Liver (tissue), 9 donors: ENCODE results near the gene TCERG1L. TPM values are rescaled to one million over a fixed set of nuclear protein-coding genes. Genes with fewer than 3 reads are reported as not detected.

Source experiments
- DNase-seq: peaks from one replicate; pipeline ENCODE4 v3.0.0-alpha.2; 2017; ENCODE audit warnings: low spot score
- H3K27ac ChIP-seq, 2 donors: one replicate each; pipeline ENCODE4 v1.7.0; 2013; ENCODE audit warnings: inconsistent platforms in 2 of 2, low read length in 2 of 2, control low read depth in 1 of 2, low read depth in 1 of 2, mild to moderate bottlenecking in 1 of 2
- H3K27me3 ChIP-seq, 4 donors: one replicate each; pipeline versions ENCODE4 v1.6.1 to v1.7.0; 2013; ENCODE audit warnings: low read length in 3 of 4, inconsistent platforms in 1 of 4, mild to moderate bottlenecking in 1 of 4, moderate library complexity in 1 of 4; ENCODE audit not compliant: control insufficient read depth in 4 of 4, insufficient read depth in 4 of 4
- H3K36me3 ChIP-seq, 4 donors: one replicate each; pipeline versions ENCODE4 v1.6.1 to v1.7.0; 2013; ENCODE audit warnings: low read length in 3 of 4, mild to moderate bottlenecking in 3 of 4, low read depth in 1 of 4, moderate library complexity in 1 of 4; ENCODE audit not compliant: control insufficient read depth in 4 of 4, insufficient read depth in 3 of 4
- H3K4me1 ChIP-seq, 4 donors: one replicate each; pipeline versions ENCODE4 v1.6.1 to v1.7.0; 2013; ENCODE audit warnings: low read length in 3 of 4, mild to moderate bottlenecking in 3 of 4, moderate library complexity in 1 of 4; ENCODE audit not compliant: control insufficient read depth in 4 of 4, insufficient read depth in 4 of 4
- H3K4me3 ChIP-seq, 3 donors: one replicate each; pipeline versions ENCODE4 v1.6.1 to v1.7.0; 2013; ENCODE audit warnings: low read length in 3 of 3, control low read depth in 1 of 3, low read depth in 1 of 3, mild to moderate bottlenecking in 1 of 3
- H3K9ac ChIP-seq, 2 donors: one replicate each; pipeline ENCODE4 v1.7.0; 2013; ENCODE audit warnings: low read length in 2 of 2, mild to moderate bottlenecking in 2 of 2, moderate library complexity in 2 of 2, control low read depth in 1 of 2, low read depth in 1 of 2
- H3K9me3 ChIP-seq, 4 donors: one replicate each; pipeline versions ENCODE4 v1.6.1 to v1.7.0; 2013; ENCODE audit warnings: low read length in 3 of 4; ENCODE audit not compliant: control insufficient read depth in 4 of 4
- EGR1 ChIP-seq, 2 donors: IDR thresholded peaks; 2 replicates each; pipeline ENCODE4 v1.6.1; 2016 to 2018; ENCODE audit warnings: antibody characterized with exemption in 2 of 2, low read depth in 2 of 2
- FOXA1 ChIP-seq: IDR thresholded peaks from 2 replicates; pipeline ENCODE4 v1.6.1; 2016; ENCODE audit warnings: antibody characterized with exemption
- GABPA ChIP-seq, 2 donors: IDR thresholded peaks in 1 of 2; conservative IDR thresholded peaks in 1 of 2; 2 replicates each; pipeline ENCODE4 v1.6.1; 2016; ENCODE audit warnings: antibody characterized with exemption in 2 of 2, mild to moderate bottlenecking in 1 of 2, moderate library complexity in 1 of 2
- JUND ChIP-seq, 2 donors: IDR thresholded peaks; 2 replicates each; pipeline ENCODE4 v1.6.1; 2016; ENCODE audit warnings: antibody characterized with exemption in 2 of 2
- RAD21 ChIP-seq, 2 donors: IDR thresholded peaks; 2 replicates each; pipeline ENCODE4 v1.6.1; 2016; ENCODE audit warnings: antibody characterized with exemption in 2 of 2, mild to moderate bottlenecking in 2 of 2
- RXRA ChIP-seq, 2 donors: IDR thresholded peaks; 2 replicates each; pipeline ENCODE4 v1.6.1; 2017 to 2018; ENCODE audit warnings: antibody characterized with exemption in 2 of 2, mild to moderate bottlenecking in 1 of 2
- SP1 ChIP-seq: IDR thresholded peaks from 2 replicates; pipeline ENCODE4 v1.6.1; 2018; ENCODE audit warnings: antibody characterized with exemption, mild to moderate bottlenecking
- TAF1 ChIP-seq: conservative IDR thresholded peaks from 2 replicates; pipeline ENCODE4 v1.6.1; 2016; ENCODE audit warnings: antibody characterized with exemption, mild to moderate bottlenecking
- YY1 ChIP-seq: IDR thresholded peaks from 2 replicates; pipeline ENCODE4 v1.6.1; 2016; ENCODE audit warnings: antibody characterized with exemption, mild to moderate bottlenecking
- ZBTB33 ChIP-seq: IDR thresholded peaks from 2 replicates; pipeline ENCODE4 v1.6.1; 2016; ENCODE audit warnings: antibody characterized with exemption
- WGBS: extraction: QIAGEN DNeasy Blood & Tissue Kit; methylation state at CpG from one replicate; pipeline ENCODE4 v1.1.7; 2013; 5-methylcytosine and 5-hydroxymethylcytosine counted together
- polyA plus RNA-seq, 2 donors: library from polyadenylated mRNA; stranded (reverse) in 1 of 2; unstranded in 1 of 2; fragments of 200-250 nt in 1 of 2; fragments of >200 nt in 1 of 2; fragmentation: Nextera tagmentation in 1 of 2; extraction: Ambion mirVana in 1 of 2; gene quantifications; one replicate each; pipeline versions ENCODE4 v1.2.1 to v1.2.3, GENCODE V29; 2013 to 2015
- total RNA-seq, 2 donors: library from RNA; depleted of rRNA; stranded (reverse); fragments of >200 nt; gene quantifications; one replicate each; pipeline ENCODE4 v1.2.3, GENCODE V29; 2014
- TF ChIP-seq, protein P1 (sequence below): fragments of 150-350 bp; IDR thresholded peaks from 2 replicates; pipeline ENCODE4 v1.5.1; 2017; ENCODE audit warnings: improper control_type of control experiment, low read depth, low read length; ENCODE audit not compliant: missing input control
- TF ChIP-seq, protein P2 (sequence below): IDR thresholded peaks from 2 replicates; pipeline ENCODE4 v1.6.1; 2016; ENCODE audit warnings: antibody characterized with exemption
- TF ChIP-seq, protein P3 (sequence below): IDR thresholded peaks from 2 replicates; pipeline ENCODE4 v1.6.1; 2016; ENCODE audit warnings: antibody characterized with exemption
- donor health status: healthy.
- donor health status: healthy.
- donor health status: healthy.
- donor health status: healthy.
- donor health status: healthy.

The TCERG1L gene
- total and polyA plus RNA-seq, 4 donors = not detected

GRCh38 chr10:131187926-131188325, 123.6 kb downstream of the TCERG1L start (continued):
- TF ChIP-seq EGR1 (IDR thresholded peaks at IDR 0.05; ENCODE audit: low read depth in 2 of 2) = no peak

DNA sequence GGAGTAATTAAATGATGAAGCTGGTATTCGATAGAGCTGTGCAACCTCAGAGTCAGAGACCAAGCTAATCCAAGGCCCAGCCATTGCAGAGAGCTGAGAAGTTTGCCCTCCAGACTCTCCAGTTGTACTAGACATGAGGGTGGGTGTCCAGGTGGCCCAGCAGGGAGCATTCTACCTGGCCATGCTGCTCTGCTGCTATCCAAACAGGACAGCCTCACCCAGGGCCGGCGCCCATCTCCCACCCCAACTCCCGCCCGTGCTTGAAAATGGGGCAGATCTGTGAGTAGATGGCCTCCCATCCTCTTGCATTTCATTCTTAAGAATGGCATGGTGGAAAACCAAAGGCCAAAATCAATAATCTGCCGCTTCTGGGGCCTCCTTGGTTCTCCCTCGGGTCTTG, 124.2 kb downstream of the TCERG1L start:
- TF ChIP-seq TAF1 = no peak
- TF ChIP-seq, protein P1, sequence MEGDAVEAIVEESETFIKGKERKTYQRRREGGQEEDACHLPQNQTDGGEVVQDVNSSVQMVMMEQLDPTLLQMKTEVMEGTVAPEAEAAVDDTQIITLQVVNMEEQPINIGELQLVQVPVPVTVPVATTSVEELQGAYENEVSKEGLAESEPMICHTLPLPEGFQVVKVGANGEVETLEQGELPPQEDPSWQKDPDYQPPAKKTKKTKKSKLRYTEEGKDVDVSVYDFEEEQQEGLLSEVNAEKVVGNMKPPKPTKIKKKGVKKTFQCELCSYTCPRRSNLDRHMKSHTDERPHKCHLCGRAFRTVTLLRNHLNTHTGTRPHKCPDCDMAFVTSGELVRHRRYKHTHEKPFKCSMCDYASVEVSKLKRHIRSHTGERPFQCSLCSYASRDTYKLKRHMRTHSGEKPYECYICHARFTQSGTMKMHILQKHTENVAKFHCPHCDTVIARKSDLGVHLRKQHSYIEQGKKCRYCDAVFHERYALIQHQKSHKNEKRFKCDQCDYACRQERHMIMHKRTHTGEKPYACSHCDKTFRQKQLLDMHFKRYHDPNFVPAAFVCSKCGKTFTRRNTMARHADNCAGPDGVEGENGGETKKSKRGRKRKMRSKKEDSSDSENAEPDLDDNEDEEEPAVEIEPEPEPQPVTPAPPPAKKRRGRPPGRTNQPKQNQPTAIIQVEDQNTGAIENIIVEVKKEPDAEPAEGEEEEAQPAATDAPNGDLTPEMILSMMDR = no peak
- no peak for TF ChIP-seq ZBTB33
- no peak for TF ChIP-seq JUND (IDR thresholded peaks at IDR 0.05)
- no peak for TF ChIP-seq SP1
- no peak for TF ChIP-seq FOXA1
- TF ChIP-seq, protein P2, sequence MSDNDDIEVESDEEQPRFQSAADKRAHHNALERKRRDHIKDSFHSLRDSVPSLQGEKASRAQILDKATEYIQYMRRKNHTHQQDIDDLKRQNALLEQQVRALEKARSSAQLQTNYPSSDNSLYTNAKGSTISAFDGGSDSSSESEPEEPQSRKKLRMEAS = no peak
- Histone ChIP-seq H3K9me3 (peaks cover 0 to 2% (median 0%) of the 10 kb centered on the region in 4 donors), H3K27ac (no peak overlapping the region), H3K4me1 (no peaks in the 10 kb centered on the region), H3K9ac (no peak overlapping the region), H3K27me3 (peaks cover 0 to 4% (median 0%) of the 10 kb centered on the region in 4 donors), H3K4me3 (no peak overlapping the region), H3K36me3 (no peaks in the 10 kb centered on the region)
- WGBS = 78% methylated on average over 7 of the region's 7 CpGs
- no peak for DNase-seq

- 83% methylated on average over 12 of the region's 12 CpGs for WGBS
- no peak for DNase-seq
- Histone ChIP-seq H3K27ac (no peak overlapping the region), H3K4me3 (no peak overlapping the region), H3K36me3 (no peaks in the 10 kb centered on the region), H3K9ac (no peak overlapping the region), H3K27me3 (peaks cover 0 to 7% (median 0%) of the 10 kb centered on the region in 4 donors), H3K4me1 (no peaks in the 10 kb centered on the region), H3K9me3 (no peaks in the 10 kb centered on the region)
- no peak for TF ChIP-seq RAD21 (IDR thresholded peaks at IDR 0.05)
- TF ChIP-seq, protein P2 = no peak
These were observed 124.8 kb downstream of the TCERG1L start for GRCh38 chr10:131186547-131187253.

DNA sequence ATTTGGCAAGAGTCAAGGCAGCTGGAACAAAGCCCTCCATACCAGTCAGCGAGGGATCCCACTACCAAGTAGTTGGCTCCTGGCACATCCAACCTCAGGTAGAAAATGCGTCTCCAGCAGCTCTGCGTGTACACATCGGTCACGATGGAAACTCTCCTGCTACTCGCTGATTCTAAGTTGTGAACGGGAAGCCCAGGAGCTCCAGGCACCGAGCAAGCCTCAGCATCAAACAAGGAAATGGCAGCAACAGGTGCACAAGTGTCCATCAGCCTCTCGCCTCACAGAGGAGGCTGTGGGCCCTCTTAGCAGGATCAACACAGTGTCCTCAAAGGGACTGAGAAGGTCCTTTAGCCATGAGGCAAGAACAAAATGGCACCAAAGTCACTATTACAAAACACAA, 127.0 kb downstream of the TCERG1L start:
- Histone ChIP-seq H3K27me3 (peaks cover 0 to 3% (median 0%) of the 10 kb centered on the region in 4 donors), H3K9me3 (no peaks in the 10 kb centered on the region), H3K27ac (no peak overlapping the region), H3K36me3 (no peaks in the 10 kb centered on the region), H3K9ac (no peak overlapping the region), H3K4me1 (no peaks in the 10 kb centered on the region), H3K4me3 (no peak overlapping the region)
- no peak for DNase-seq
- no peak for TF ChIP-seq RXRA (IDR thresholded peaks at IDR 0.05)
- no peak for TF ChIP-seq FOXA1
- no peak for TF ChIP-seq YY1
- no peak for TF ChIP-seq EGR1 (IDR thresholded peaks at IDR 0.05; ENCODE audit: low read depth in 2 of 2)
- TF ChIP-seq, protein P3, sequence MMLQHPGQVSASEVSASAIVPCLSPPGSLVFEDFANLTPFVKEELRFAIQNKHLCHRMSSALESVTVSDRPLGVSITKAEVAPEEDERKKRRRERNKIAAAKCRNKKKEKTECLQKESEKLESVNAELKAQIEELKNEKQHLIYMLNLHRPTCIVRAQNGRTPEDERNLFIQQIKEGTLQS = no peak
- TF ChIP-seq ZBTB33 = no peak
- no peak for TF ChIP-seq GABPA (IDR thresholded peaks at IDR 0.05 in 1 of 2, conservative IDR thresholded peaks at IDR 0.05 in 1 of 2)
- no peak for TF ChIP-seq JUND (IDR thresholded peaks at IDR 0.05)
- 92% methylated on average over 9 of the region's 9 CpGs for WGBS
